Skeletal muscle tissue (tissue), 4 donors: ENCODE results near the gene CADM4. TPM values are rescaled to one million over a fixed set of nuclear protein-coding genes. Genes with fewer than 3 reads are reported as not detected.
"Not testable (repeated sequence)": the region's sequence is repeated elsewhere in the genome, so short reads cannot be mapped to it uniquely, and the experiment has no call there.

Experiments
- H3K27ac ChIP-seq: one replicate; pipeline ENCODE4 v1.7.0; 2013; ENCODE audit warnings: mild to moderate bottlenecking, low read depth, low read length, inconsistent platforms
- H3K27me3 ChIP-seq, 3 donors: one replicate each; pipeline ENCODE4 v1.7.0; 2013; ENCODE audit warnings: low read length in 3 of 3; ENCODE audit not compliant: control insufficient read depth in 3 of 3, insufficient read depth in 3 of 3
- H3K36me3 ChIP-seq, 3 donors: one replicate each; pipeline ENCODE4 v1.7.0; 2013; ENCODE audit warnings: low read length in 3 of 3; ENCODE audit not compliant: control insufficient read depth in 3 of 3, insufficient read depth in 3 of 3
- H3K4me1 ChIP-seq, 3 donors: one replicate each; pipeline ENCODE4 v1.7.0; 2013; ENCODE audit warnings: low read length in 3 of 3, mild to moderate bottlenecking in 3 of 3; ENCODE audit not compliant: control insufficient read depth in 3 of 3, insufficient read depth in 3 of 3
- H3K4me3 ChIP-seq, 3 donors: one replicate each; pipeline ENCODE4 v1.7.0; 2013; ENCODE audit warnings: low read length in 3 of 3
- H3K9ac ChIP-seq, 3 donors: one replicate each; pipeline ENCODE4 v1.7.0; 2013; ENCODE audit warnings: low read length in 3 of 3, mild to moderate bottlenecking in 3 of 3, moderate library complexity in 2 of 3, low read depth in 1 of 3
- H3K9me3 ChIP-seq, 3 donors: one replicate each; pipeline ENCODE4 v1.7.0; 2013; ENCODE audit warnings: low read length in 3 of 3; ENCODE audit not compliant: control insufficient read depth in 3 of 3
- total RNA-seq: library from RNA; depleted of rRNA; stranded (reverse); fragments of >200 nt; gene quantifications from one replicate; pipeline ENCODE4 v1.2.3, GENCODE V29; 2014
- donor health status: Osteomylitis.

Gene CADM4
- total RNA-seq, 1 donor from 2014 or later, result 7.8 TPM

- H3K27me3 ChIP-seq, result peaks cover 12 to 26% (median 24%) of the 10 kb centered on the region in 3 donors
- no peak overlapping the region for H3K4me3 ChIP-seq
- no peaks in the 10 kb centered on the region for H3K9me3 ChIP-seq
- no peak overlapping the region for H3K27ac ChIP-seq
- peaks cover 7 to 12% (median 9%) of the 10 kb centered on the region in 3 donors for H3K4me1 ChIP-seq
- H3K36me3 ChIP-seq, result no peaks in the 10 kb centered on the region
- H3K9ac ChIP-seq, result no peak overlapping the region
Measured at GRCh38 chr19:43636121-43636683, 3.4 kb downstream of the CADM4 start.

- not testable (repeated sequence) for H3K9me3 ChIP-seq, H3K4me3 ChIP-seq, H3K36me3 ChIP-seq, H3K9ac ChIP-seq, H3K27ac ChIP-seq
- peaks cover 7 to 12% (median 9%) of the 10 kb centered on the region in 3 donors for H3K4me1 ChIP-seq
- peaks cover 10 to 24% (median 20%) of the 10 kb centered on the region in 3 donors for H3K27me3 ChIP-seq
Measured at GRCh38 chr19:43635561-43635940, 4.1 kb downstream of the CADM4 start.

GRCh38 chr19:43634872-43635560 is 4.6 kb downstream of the CADM4 start:
- no peak overlapping the region for H3K9ac ChIP-seq
- no peak overlapping the region for H3K27ac ChIP-seq
- H3K4me3 ChIP-seq, result no peak overlapping the region

GRCh38 chr19:43634506-43634871 is 5.2 kb downstream of the CADM4 start:
- H3K36me3 ChIP-seq, result no peaks in the 10 kb centered on the region
- H3K9ac ChIP-seq, result no peak overlapping the region
- peaks cover 0 to 4% (median 3%) of the 10 kb centered on the region in 3 donors for H3K4me1 ChIP-seq
- H3K9me3 ChIP-seq, result no peaks in the 10 kb centered on the region
- peaks cover 6 to 17% (median 14%) of the 10 kb centered on the region in 3 donors for H3K27me3 ChIP-seq
- H3K4me3 ChIP-seq, result no peak overlapping the region
- no peak overlapping the region for H3K27ac ChIP-seq

More at GRCh38 chr19:43634872-43635560, 4.6 kb downstream of the CADM4 start:
- H3K36me3 ChIP-seq, result no peaks in the 10 kb centered on the region
- peaks cover 6 to 18% (median 15%) of the 10 kb centered on the region in 3 donors for H3K27me3 ChIP-seq
- H3K9me3 ChIP-seq, result no peaks in the 10 kb centered on the region
- H3K4me1 ChIP-seq, result peaks cover 2 to 6% (median 5%) of the 10 kb centered on the region in 3 donors

GRCh38 chr19:43634068-43634467 is 5.6 kb downstream of the CADM4 start:
- Histone ChIP-seq H3K4me3 (no peak overlapping the region), H3K4me1 (peaks cover 0 to 3% (median 1%) of the 10 kb centered on the region in 3 donors), H3K9me3 (no peaks in the 10 kb centered on the region), H3K27ac (no peak overlapping the region), H3K9ac (no peak overlapping the region), H3K27me3 (peaks cover 6 to 15% (median 12%) of the 10 kb centered on the region in 3 donors), H3K36me3 (no peaks in the 10 kb centered on the region)

- Histone ChIP-seq H3K9me3 (no peaks in the 10 kb centered on the region), H3K36me3 (no peaks in the 10 kb centered on the region), H3K4me1 (no peaks in the 10 kb centered on the region), H3K27ac (no peak overlapping the region), H3K27me3 (peaks cover 6 to 10% (median 7%) of the 10 kb centered on the region in 3 donors), H3K9ac (no peak overlapping the region), H3K4me3 (no peak overlapping the region)
Measured at GRCh38 chr19:43633520-43633919, 6.1 kb downstream of the CADM4 start.

GRCh38 chr19:43631491-43631890 is 8.2 kb downstream of the CADM4 start:
- Histone ChIP-seq H3K9me3 (no peaks in the 10 kb centered on the region), H3K36me3 (no peaks in the 10 kb centered on the region), H3K4me1 (no peaks in the 10 kb centered on the region), H3K27me3 (peaks cover 0 to 10% (median 7%) of the 10 kb centered on the region in 3 donors), H3K9ac (no peak overlapping the region), H3K27ac (no peak overlapping the region), H3K4me3 (no peak overlapping the region)

- H3K9me3 ChIP-seq, result no peaks in the 10 kb centered on the region
- H3K27me3 ChIP-seq, result peaks cover 3 to 5% (median 5%) of the 10 kb centered on the region in 3 donors
- H3K9ac ChIP-seq, result no peak overlapping the region
- H3K4me1 ChIP-seq, result no peaks in the 10 kb centered on the region
- H3K4me3 ChIP-seq, result no peak overlapping the region
- no peaks in the 10 kb centered on the region for H3K36me3 ChIP-seq
- no peak overlapping the region for H3K27ac ChIP-seq
Measured at GRCh38 chr19:43628646-43629326, 10.9 kb downstream of the CADM4 start.

- Histone ChIP-seq H3K4me1 (no peaks in the 10 kb centered on the region), H3K27me3 (peaks cover 3 to 5% (median 5%) of the 10 kb centered on the region in 3 donors), H3K9ac (no peak overlapping the region), H3K36me3 (no peaks in the 10 kb centered on the region), H3K27ac (no peak overlapping the region), H3K4me3 (no peak overlapping the region), H3K9me3 (no peaks in the 10 kb centered on the region)
Measured at GRCh38 chr19:43626838-43627237, 12.8 kb downstream of the CADM4 start.
